HG03432 (cell line): ENCODE results near the gene MCHR1.
"Not testable (repeated sequence)": the region's sequence is repeated elsewhere in the genome, so short reads cannot be mapped to it uniquely, and the experiment has no call there.

Source experiments
- ATAC-seq: cut with Tn5 transposase; IDR thresholded peaks from one replicate; pipeline ENCODE4 v1.9.1; 2021; ENCODE audit warnings: mild to moderate bottlenecking, moderate library complexity; ENCODE audit not compliant: unreplicated experiment

The MCHR1 gene

DNA sequence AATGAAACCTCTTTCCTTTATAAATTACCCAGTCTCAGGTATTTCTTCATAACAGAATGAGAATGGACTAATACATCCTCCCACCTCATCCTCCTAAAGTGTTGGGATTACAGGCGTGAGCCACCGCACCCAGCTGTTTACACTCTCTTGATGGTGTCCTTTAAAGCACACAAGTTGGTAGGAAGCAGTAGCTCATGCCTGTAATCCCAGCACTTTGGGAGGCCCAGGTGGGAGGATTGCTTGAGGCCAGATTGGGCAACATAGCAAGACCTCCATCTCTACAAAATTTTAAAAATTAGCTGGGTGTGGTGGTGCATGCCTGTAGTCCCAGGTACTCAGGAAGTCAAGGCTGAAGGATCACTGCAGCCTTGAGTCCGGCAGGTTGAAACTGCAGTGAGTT is 23.3 kb upstream of the MCHR1 start:
- not testable (repeated sequence) for ATAC-seq

DNA sequence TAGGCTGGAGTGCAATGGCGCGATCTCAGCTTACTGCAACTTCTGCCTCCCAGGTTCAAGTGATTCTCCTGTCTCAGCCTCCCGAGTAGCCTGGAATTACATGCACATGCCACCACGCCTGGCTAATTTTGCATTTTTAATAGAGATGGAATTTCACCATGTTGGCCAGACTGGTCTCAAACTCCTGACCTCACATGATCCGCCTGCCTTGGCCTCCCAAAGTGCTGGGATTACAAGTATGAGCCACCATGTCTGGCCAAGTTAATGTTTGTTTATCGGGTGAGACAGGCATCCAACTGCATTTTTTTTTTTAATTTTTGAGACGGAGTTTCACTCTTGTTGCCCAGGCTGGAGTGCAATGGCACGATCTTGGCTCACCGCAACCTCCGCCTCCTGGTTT is 22.6 kb upstream of the MCHR1 start:
- ATAC-seq: not testable (repeated sequence)

DNA sequence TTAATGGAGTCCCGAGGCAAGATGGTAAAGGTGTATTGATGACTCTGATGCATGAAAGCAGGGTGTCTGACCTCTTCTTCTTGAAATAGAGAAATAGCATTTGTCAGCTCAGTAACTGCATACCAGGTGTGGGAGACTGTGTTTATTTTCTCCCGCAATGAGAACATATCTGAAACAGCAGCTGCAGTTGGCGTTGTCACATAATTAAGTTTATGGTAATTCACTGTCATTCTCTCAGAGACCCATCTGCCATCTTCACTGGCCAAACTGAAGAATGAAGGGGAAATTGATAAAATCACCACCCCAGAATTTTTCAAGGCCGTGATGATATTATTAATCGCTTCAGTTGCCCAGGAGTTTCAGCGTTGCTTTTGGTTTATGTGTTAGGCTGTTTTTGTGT is 20.1 kb upstream of the MCHR1 start:
- ATAC-seq: no peak

DNA sequence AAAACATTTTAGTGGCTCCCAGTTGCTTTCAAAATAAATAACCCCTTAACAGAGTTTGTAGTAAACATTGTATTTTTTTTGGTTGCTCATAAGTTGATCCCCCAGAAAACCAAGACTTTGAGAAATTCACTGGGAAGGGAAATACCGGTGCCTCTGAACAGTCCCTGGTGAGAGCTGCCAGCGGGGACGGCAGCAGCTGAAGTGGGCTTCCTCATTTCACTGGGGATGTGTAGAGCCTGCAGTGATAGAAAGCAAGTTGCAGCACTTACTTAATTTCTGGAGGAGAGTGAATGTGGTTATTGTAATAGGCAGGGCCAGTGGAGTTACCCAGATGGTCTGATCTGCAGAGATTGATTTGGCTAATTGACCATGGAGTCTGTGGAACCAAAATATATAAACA is 18.6 kb upstream of the MCHR1 start:
- no peak for ATAC-seq

DNA sequence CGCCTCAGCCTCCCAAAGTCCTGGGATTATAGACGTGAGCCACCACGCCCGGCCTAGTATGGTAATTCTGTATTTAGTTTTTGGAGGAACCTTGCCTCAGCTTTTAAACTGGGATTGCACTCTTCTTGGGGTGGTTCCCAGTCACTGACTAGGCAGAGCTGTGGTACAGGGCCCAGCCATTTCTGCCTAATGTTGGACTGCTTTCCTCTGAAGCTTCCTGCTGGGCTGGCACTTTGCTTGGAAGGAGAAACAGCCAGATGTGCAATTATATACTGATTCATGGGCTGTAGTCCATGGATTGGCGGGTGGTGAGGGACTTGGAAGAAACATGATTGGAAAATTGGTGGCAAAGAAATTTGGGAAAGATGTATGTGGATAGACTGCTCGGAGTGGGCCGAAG is 17.6 kb upstream of the MCHR1 start:
- no peak for ATAC-seq

- ATAC-seq: no peak
These were observed 14.0 kb upstream of the MCHR1 start for GRCh38 chr22:40665312-40665711.

DNA sequence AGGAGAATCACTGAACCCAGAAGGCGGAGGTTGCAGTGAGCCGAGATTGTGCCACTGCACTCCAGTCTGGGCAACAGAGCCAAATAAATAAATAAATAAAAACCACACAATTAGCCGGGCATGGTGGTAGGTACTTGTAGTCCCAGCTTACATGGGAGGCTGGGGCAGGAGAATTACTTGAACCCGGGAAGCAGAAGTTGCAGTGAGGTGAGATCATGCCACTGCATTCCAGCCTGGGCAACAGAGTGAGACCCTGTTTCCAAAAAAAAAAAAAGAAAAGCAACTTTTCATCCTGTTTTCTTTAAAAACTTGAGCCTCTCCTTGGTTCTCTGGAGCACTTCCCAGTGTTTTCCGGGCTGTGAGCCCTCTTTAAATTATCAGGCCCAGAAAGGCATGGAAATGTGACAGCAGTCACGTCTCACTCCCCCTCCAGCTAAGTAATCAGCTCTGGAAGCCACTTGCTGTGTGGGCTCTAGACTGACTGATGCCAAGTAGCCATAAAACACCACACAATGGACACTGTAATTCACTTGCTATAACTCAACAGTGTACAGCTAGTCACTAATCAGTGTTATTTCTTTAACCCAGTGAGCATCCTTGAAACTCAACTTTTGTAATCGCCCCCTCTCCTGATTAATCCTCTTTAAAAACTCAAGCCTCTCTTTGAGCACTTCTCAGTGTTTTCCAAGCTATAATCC is 13.0 kb upstream of the MCHR1 start:
- no peak for ATAC-seq

DNA sequence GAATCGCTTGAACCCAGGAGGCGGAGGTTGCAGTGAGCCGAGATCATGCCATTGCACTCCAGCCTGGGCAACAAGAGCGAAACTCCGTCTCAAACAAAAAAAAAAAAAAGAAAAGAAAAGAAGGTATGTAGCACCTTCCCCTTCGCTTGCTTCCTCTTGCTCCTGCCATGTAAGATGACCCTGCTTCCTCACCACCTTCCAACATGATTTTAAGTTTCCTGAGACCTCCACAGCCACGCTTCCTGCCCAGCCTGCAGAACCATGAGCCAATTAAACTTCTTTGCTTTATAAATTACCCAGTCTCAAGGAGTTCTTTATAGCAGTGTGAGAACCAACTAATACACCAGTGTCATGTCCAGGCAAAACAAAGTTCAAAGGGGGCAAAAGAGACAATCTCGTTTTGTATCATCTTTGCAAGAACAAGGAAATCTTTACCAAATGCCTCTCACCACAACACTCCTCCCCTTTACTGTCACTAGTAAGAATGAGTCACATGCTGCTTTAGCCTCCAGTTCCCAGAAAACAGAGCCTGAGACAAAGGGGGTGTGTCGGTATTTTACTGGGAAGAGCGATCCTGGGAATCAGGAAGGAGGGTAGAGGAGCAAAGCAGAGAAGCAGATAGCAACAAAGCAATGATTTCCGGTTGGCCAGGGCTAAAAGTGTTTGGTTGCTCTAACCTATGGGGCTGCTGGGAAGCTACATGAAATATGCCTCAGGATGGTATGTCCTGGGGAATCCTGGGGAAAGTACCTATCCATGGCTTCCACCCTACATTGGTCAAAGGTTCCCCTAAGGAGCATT is 10.5 kb upstream of the MCHR1 start:
- ATAC-seq: no peak

DNA sequence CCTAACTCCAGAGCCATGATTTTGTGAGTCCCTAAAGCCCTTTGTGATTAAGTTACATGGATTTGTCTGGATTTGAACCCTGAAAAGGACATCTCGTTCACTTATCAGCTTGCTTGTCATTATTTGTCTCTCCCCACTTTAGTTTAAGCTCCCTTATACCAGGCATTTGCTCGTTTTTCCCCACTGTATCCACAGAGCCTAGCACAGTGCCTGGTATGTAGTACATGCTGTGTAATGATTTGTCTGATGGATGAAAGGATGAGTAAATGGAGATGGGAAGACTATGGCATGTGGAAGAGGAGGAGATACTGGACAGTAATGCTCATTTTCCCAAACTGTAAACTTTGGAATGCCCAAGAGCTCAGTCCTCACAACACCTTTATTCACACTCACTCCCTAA is 9.2 kb upstream of the MCHR1 start:
- no peak for ATAC-seq

DNA sequence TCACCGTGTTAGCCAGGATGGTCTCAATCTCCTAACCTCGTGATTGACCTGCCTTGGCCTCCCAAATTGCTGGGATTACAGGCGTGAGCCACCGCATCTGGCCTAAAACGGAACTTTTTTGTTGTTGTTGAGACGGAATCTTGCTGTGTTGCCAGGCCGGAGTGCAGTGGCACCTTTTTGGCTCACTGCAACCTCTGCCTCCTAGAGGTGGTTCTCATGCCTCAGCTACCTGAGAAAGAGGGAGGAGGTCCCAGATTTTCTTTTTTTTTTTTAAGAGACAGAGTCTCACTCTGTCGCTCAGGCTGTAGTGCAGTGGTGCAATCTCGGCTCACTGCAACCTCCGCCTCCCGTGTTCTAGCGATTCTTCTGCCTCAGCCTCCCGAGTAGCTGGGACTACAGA is 7.9 kb upstream of the MCHR1 start:
- ATAC-seq: no peak

GRCh38 chr22:40671796-40672360 is 7.4 kb upstream of the MCHR1 start:
- ATAC-seq: no peak

DNA sequence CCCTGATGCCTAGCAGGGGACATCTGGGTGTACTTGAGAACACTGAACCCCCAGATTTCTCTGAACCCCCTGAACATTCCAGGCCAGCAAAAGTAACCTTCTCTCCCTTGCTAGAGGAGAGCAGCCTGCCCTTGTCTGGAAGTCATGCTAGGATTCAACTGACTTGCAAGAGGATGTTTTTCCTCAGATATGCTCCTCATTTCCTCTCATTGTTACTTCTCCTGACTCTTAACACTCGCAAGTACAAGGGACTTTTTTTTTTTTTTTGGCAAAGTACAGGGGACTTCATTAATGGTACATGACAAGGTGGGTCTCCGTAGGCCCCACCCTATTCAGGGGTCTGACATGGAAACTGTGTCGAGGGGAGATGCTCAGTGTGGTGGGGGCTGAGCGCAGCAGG is 6.3 kb upstream of the MCHR1 start:
- no peak for ATAC-seq

- no peak for ATAC-seq
These were observed 5.0 kb upstream of the MCHR1 start for GRCh38 chr22:40674274-40674673.

DNA sequence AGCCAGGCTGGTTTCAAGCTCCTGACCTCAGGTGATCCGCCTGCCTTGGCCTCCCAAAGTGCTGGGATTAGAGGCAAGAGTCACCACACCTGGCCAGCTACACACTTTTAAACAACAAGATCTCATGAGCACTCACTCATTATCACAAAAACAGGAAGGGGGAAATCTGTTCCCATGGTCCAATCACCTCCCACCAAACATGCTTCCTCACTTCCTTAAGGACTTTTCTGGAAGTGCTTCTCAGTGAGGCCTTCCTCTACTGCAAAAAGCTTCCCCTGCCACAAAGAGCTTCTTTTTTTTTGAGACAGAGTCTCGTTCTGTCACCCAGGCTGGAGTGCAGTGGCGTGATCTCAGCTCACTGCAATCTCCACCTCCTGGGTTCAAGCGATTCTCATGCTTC is 3.1 kb upstream of the MCHR1 start:
- ATAC-seq: not testable (repeated sequence)

GRCh38 chr22:40676644-40677043 is 2.6 kb upstream of the MCHR1 start:
- no peak for ATAC-seq

DNA sequence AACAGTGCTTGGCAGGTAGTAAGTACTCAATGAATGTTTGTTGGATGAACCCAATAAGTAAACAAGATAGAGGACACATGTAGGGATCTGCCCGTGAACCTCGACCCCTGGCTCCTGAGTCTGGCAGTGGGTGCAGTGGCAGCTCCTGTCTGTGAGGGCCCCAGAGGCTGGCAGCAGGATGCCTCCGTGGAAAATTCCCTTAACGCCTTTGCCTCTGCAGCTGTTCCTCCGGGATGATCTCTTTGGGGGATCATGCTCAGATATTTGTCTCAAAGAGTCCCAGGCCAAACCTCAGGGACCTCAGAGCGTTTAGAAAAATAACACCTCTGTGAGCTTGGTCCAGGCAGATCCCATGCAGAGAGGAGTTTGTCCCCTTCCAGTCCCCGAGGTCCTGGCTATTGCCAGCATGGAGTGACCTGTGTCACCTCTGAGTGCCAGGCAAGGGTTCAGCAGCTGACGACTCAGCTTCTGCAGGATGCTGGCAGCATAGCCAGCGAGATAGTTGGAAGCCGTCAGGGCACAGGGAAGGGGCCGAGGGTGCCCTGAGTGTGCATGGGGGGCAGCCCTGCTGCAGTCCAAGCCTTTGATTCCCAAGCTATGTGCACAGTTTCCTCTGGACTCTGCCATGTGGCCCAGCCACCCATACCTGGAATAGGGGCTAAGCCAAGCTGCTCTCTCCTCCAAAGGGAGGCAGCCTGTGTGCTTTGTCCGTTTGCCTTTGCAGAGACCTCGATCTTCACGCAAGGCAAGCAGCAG is 613 bp upstream of the MCHR1 start:
- no peak for ATAC-seq

DNA sequence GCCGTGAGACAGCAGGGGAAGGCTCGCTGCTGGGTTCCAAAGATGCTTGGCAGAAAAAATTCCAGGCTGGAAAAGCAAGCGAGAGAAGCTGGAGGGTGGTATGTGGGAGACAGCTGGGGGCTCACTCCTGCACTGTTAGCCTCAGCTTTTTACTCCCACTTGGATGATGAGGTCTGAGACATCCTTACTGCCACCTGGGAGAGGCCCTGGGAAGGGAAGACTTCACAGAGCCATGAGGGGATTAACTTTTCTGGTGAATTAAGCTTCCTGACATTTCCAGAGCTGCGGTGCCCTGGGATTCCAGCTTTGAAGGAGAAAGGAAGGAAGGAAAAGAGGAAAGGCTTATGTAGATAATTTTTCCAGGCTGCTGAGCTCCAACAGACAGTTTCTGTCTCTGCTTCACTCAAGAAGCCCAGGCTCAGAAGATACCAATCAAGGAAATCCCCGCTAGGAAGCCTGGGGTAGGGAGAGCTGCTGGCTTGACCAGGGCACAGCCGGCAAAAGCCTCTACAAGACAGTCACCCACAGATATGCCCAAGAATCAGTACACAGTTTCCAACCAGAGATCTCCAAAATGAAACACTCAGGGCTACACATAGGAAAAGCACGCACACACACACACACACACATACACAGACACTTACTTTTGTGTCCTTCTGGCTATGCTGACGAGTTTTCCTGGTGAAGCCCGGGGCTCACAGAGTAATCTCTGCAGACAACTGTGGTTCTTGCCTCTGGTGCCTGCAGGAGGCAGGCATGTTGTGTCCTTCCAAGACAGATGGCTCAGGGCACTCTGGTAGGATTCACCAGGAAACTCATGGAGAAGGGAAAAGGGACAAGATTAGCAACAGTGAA is 907 bp downstream of the MCHR1 start:
- no peak for ATAC-seq

DNA sequence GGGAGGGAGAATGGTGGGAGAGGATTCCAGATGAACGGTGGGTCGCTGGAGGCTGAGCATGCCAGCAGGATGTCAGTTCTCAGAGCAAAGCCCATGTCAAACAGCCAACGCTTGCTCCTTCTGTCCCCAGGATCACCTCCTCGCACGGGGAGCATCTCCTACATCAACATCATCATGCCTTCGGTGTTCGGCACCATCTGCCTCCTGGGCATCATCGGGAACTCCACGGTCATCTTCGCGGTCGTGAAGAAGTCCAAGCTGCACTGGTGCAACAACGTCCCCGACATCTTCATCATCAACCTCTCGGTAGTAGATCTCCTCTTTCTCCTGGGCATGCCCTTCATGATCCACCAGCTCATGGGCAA is 1.5 kb downstream of the MCHR1 start:
- ATAC-seq: no peak

DNA sequence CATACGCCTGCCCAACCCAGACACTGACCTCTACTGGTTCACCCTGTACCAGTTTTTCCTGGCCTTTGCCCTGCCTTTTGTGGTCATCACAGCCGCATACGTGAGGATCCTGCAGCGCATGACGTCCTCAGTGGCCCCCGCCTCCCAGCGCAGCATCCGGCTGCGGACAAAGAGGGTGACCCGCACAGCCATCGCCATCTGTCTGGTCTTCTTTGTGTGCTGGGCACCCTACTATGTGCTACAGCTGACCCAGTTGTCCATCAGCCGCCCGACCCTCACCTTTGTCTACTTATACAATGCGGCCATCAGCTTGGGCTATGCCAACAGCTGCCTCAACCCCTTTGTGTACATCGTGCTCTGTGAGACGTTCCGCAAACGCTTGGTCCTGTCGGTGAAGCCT is 2.2 kb downstream of the MCHR1 start:
- no peak for ATAC-seq

DNA sequence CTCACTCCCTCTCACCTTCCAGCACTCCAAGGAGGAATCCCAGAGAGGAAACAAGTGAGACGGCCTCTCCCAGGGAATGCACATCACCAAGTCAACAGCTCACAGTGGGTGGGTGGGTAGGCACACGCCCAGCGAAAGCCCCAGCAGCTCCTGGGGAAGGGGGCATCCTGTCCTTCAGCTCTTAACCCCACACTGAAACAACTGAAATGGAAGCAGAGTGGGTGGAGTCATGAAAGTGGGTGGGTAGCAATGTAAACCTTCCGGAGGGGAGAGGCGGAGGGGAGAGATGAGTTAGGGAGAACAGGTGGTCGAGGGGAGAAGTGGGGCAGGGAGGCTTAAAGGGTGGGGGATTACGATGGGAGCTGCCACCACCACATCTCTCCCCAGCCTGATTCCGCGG is 5.4 kb downstream of the MCHR1 start:
- no peak for ATAC-seq

DNA sequence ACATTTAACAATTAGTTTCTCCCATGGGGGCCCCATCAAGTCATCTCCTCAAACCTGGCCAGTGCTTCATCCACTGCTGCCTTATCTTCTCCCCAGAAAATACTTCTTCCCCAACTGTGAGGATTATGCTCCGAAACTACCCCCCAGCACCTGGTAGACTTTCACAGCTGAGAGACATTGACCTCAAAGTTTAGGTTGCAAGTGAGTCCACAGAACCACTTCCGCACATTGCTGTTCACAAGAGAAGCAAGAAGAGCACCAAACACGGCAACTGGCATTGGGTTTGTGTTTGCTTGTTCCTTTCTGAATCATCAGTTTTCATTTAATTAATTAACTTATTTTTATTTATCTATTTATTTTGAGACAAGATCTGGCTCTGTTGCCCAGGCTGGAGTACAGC is 6.1 kb downstream of the MCHR1 start:
- no peak for ATAC-seq
